ENCODE results near the gene ADAMTS9.

Gene ADAMTS9

DNA sequence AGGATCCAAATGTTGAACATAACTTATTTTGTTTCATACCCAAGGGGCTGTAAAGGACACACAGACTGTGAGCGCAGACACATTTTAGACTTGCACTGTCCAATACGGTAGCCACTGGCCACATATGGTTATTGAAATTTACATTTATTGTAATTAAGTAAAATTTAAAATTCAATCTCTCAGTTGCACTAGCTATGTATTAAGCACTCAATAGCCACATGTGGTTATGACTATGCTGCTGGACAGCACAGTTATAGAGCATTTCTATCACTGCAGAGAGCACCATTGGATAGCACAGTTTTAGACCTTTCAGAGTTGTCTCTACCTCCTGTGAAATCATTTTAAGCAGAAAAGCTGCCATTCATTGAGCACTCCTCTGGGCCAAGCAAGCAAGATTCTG, 204.3 kb downstream of the ADAMTS9 start:
- DNase-seq: no peak

DNA sequence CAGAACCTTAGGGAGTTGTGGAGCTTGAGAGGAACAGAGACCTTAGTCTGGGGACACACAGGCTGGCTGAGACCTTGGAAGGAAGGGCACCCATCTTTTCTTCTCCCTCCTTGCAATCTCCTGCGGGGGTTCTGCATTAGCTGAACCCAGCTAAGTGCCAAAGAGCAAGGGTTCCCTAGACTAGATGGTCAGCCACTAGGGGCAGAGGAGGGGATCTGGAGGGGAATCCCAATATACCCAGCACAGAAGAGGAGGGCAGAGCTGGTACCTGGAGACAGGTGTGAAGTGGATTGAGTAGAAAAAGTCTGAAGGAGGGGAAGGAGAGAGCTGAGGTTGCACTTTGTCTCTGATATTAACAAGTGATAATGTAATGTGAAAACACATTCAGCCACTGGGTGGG, 212.8 kb downstream of the ADAMTS9 start:
- DNase-seq: no peak

DNA sequence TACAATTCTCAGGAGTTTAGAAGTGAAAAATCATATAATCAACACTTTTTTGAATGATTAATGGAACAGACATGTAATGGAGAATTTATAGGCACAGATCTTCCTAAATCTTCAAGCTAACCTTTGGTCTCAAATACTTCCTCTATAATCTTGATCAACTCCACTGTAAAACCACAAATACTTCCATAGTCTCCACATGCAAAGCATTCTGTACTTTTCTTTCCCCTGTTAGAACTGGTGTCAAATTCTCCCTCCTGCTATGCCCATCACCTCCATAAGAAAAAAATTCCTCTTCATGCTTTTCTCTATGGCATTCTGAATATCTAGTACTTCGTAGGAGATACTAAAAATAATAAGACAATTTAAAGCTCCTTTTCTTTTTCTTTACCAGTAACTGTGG, 214.3 kb downstream of the ADAMTS9 start:
- DNase-seq: no peak

DNA sequence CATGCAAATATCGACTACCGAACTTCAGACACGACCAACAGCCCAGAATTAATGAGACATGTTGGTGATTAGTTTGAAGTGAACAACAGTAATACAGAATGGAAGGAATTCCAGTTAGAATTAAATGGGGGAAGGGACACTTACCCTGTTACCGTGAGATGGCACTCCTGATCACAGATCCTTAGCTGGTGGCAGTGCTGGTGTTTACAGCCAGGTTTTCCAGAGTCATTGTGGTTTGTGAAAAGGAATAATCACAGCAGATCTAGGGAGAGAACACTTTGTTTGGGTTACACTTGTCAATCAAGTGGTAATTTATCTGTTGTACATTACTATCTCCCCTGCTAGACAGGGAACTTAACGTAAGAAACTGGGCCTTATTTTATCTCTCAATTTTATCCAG, 217.4 kb downstream of the ADAMTS9 start:
- no peak for DNase-seq

DNA sequence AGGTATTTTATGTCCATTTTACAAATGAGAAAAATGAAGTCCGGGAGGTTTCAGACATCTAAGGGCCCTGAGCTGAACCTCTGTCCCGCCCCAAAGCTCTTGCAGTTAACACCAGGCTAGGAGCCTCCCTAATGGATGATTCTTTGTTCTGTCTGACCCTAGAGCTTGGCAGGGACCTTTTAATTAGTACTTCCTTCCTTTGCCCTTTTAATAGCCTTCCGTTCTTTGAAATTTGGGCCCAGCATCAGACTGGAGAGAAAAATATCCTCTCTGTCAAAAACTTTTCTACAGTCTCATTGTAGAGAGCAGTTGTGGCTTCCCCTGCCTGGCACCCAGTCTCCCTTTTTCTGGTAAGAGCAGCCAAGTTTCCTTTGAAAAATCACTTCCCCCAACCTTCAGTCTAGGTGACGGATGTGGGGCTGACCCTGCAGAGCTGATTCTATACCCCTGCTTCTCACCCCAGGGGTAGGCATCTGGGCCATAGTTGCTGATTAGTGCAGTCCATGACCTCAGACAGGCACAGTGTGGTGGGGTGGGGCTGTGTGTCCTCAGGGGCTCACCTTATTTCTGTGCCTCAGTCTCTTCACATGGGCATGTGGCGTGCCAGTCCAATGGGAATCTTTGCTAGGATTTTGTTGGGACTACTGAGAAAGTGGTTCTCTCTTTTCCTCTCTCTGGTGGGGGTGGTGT, 220.4 kb downstream of the ADAMTS9 start:
- DNase-seq: no peak
